Osteocyte (in vitro differentiated cells): Measurements from ENCODE around the gene MADCAM1. TPM values are rescaled to one million over a fixed set of nuclear protein-coding genes. Genes with fewer than 3 reads are reported as not detected.

Experiments used
- DNase-seq: peaks from one replicate; pipeline ENCODE4 v3.0.0; 2021; ENCODE audit warnings: mixed read lengths; ENCODE audit not compliant: unreplicated experiment; ENCODE audit errors: extremely low spot score
- H3K27ac Mint-ChIP-seq: one replicate; pipeline ENCODE4 v1.8.0; 2021; ENCODE audit warnings: mild to moderate bottlenecking, mixed read lengths; ENCODE audit not compliant: unreplicated experiment
- H3K27me3 Mint-ChIP-seq: one replicate; pipeline ENCODE4 v1.8.0; 2021; ENCODE audit warnings: mixed read lengths; ENCODE audit not compliant: unreplicated experiment
- H3K36me3 Mint-ChIP-seq: one replicate; pipeline ENCODE4 v1.8.0; 2021; ENCODE audit warnings: mixed read lengths; ENCODE audit not compliant: unreplicated experiment
- H3K4me1 Mint-ChIP-seq: one replicate; pipeline ENCODE4 v1.8.0; 2021; ENCODE audit warnings: mixed read lengths; ENCODE audit not compliant: unreplicated experiment
- H3K4me3 Mint-ChIP-seq: one replicate; pipeline ENCODE4 v1.8.0; 2021; ENCODE audit warnings: mild to moderate bottlenecking, moderate library complexity, mixed read lengths; ENCODE audit not compliant: unreplicated experiment
- H3K9me3 Mint-ChIP-seq: one replicate; pipeline ENCODE4 v1.8.0; 2021; ENCODE audit warnings: mixed read lengths; ENCODE audit not compliant: unreplicated experiment
- CTCF ChIP-seq: fragments of 200-600 bp; sonication (generic); IDR thresholded peaks from 2 replicates; pipeline ENCODE4 v1.5.0; 2021; ENCODE audit warnings: antibody characterized with exemption, mild to moderate bottlenecking, moderate library complexity
- total RNA-seq: library from RNA; stranded (reverse); gene quantifications from 2 replicates; pipeline ENCODE4 v1.2.1, GENCODE V29; 2021

MADCAM1 gene
- total RNA-seq, 1 donor from 2014 or later: 1.3 TPM

GRCh38 chr19:547117-547516, 50.8 kb downstream of the MADCAM1 start:
- H3K4me3 Mint-ChIP-seq: no peak overlapping the region
- no peaks in the 10 kb centered on the region for H3K9me3 Mint-ChIP-seq
- no peak overlapping the region for H3K27ac Mint-ChIP-seq
- H3K4me1 Mint-ChIP-seq: peaks cover 5% of the 10 kb centered on the region
- H3K27me3 Mint-ChIP-seq: no peaks in the 10 kb centered on the region
- TF ChIP-seq CTCF: no peak
- no peak for DNase-seq
- peaks cover 4% of the 10 kb centered on the region for H3K36me3 Mint-ChIP-seq

- no peak for DNase-seq
- H3K27me3 Mint-ChIP-seq: no peaks in the 10 kb centered on the region
- peaks cover 3% of the 10 kb centered on the region for H3K36me3 Mint-ChIP-seq
- H3K4me3 Mint-ChIP-seq: no peak overlapping the region
- H3K4me1 Mint-ChIP-seq: peaks cover 5% of the 10 kb centered on the region
- no peaks in the 10 kb centered on the region for H3K9me3 Mint-ChIP-seq
- H3K27ac Mint-ChIP-seq: no peak overlapping the region
- no peak for TF ChIP-seq CTCF
These were observed 51.8 kb downstream of the MADCAM1 start for GRCh38 chr19:547836-548720.

- Mint-ChIP-seq H3K27ac (no peak overlapping the region), H3K27me3 (no peaks in the 10 kb centered on the region), H3K36me3 (no peaks in the 10 kb centered on the region), H3K4me3 (no peak overlapping the region), H3K9me3 (no peaks in the 10 kb centered on the region), H3K4me1 (peaks cover 5% of the 10 kb centered on the region)
- DNase-seq: no peak
- TF ChIP-seq CTCF: no peak
These were observed 52.9 kb downstream of the MADCAM1 start for GRCh38 chr19:548886-549830.

DNA sequence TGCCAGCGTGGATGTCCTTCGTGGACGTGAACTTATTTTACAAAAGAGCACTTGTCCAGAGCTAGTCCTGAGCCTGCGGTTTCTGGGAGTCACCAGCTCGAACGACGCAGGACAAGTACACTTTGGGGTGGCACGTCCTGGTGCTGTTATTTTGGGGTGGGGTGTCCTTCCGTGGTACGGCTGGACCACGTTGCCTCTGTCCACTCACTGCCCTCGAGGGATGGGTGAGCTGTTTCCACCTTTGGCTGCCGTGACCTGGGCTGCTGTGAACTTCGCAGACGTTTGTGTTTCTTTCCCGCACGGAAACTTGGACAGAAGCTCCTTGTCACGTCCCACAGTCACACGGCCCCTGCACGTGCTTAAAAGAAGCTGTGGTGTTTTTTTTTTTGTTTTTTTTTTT, 58.5 kb downstream of the MADCAM1 start:
- Mint-ChIP-seq H3K27ac (no peak overlapping the region), H3K4me3 (no peak overlapping the region), H3K4me1 (peaks cover 20% of the 10 kb centered on the region), H3K36me3 (no peaks in the 10 kb centered on the region), H3K27me3 (no peaks in the 10 kb centered on the region), H3K9me3 (no peaks in the 10 kb centered on the region)
- no peak for DNase-seq
- TF ChIP-seq CTCF: no peak

Other genes with a start within 250 kb of the MADCAM1 start
- 1.5 and 1.9 TPM in 2 replicates for gene PLPP2, start 205.1 kb upstream of the MADCAM1 start, total RNA-seq
- 31.6 and 35.9 TPM in 2 replicates for gene MIER2, start 151.7 kb upstream of the MADCAM1 start, total RNA-seq
- 0.97 and 1.2 TPM in 2 replicates for gene C2CD4C, start 87.3 kb upstream of the MADCAM1 start, total RNA-seq
- gene SHC2, start 35.5 kb upstream of the MADCAM1 start, total RNA-seq: 61.2 and 61.7 TPM in 2 replicates
- 24.3 and 25.4 TPM in 2 replicates for gene TPGS1, start 11.0 kb downstream of the MADCAM1 start, total RNA-seq
- gene CDC34, start 35.3 kb downstream of the MADCAM1 start, total RNA-seq: 65.3 and 69.0 TPM in 2 replicates
- gene GZMM, start 47.6 kb downstream of the MADCAM1 start, total RNA-seq: not detected in 2 replicates
- 816 and 859 TPM in 2 replicates for gene BSG, start 76.1 kb downstream of the MADCAM1 start, total RNA-seq
- 27.2 and 28.3 TPM in 2 replicates for gene HCN2, start 93.4 kb downstream of the MADCAM1 start, total RNA-seq
- gene POLRMT, start 137.1 kb downstream of the MADCAM1 start, total RNA-seq: 44.6 and 47.6 TPM in 2 replicates
- gene FGF22, start 143.4 kb downstream of the MADCAM1 start, total RNA-seq: 0.81 TPM in 1 of 2 replicates, not detected in the other
- gene RNF126, start 166.7 kb downstream of the MADCAM1 start, total RNA-seq: 37.3 and 40.8 TPM in 2 replicates
- 109 and 111 TPM in 2 replicates for gene FSTL3, start 179.9 kb downstream of the MADCAM1 start, total RNA-seq
- gene PRSS57, start 199.0 kb downstream of the MADCAM1 start, total RNA-seq: not detected in 2 replicates
- 236 and 251 TPM in 2 replicates for gene PALM, start 212.4 kb downstream of the MADCAM1 start, total RNA-seq